HG03103 (cell line): ENCODE results near the gene CBR4.
A peak's percentile ranks its signal among the peaks of the same experiment; 100 is the strongest.

ENCODE experiments used
- ATAC-seq: cut with Tn5 transposase; IDR thresholded peaks from one replicate; pipeline ENCODE4 v1.9.1; 2021; ENCODE audit warnings: low read depth; ENCODE audit not compliant: unreplicated experiment

CBR4 gene

GRCh38 chr4:169010125-169011023, at the start of gene CBR4:
Gene CBR4 (minus strand): TSS chr4:169010255. CDS start chr4:169010089, 166 bp downstream.
- peak; percentile 97 for ATAC-seq

DNA sequence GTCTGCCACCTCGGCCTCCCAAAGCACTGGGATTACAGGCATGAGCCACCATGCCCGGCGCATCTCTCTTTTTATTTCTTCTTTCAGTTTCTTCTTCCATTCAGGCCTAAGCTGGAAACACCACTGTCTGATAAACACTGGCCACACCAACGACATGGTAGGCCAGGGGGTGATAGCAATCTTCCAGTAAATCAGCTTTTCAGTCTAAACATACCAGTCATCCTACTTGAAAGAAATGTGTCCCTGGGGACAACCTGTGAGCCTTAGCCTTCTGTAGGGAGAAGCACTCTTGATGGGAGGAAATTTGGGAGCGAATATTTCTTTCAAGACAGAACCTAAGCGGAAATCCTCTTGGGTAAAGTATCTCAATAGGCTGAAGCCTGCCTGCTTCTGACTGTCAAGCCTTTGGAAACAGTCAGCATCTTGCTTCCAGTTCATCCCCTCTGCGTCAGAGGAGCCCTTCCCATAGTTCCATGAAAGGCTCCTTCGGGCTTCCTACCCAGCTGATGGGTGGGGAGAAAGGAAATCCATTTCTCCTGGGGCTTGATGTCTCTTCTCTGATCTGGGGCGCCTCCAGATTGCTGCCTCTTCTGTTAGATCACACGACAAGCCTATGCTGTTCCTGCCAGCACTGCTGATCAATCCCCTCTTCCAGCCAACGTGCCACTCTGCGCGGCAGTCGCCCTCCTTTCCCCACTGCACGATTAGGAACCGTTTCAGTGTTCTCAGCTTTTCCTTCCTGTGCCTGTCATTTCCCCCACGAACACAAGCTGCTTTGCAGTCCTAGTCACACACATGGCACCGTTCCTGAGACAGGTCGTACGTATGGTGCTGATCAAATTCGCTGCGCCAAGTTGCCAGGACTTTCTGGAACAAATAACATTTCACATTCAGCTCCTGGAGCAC, 49.5 kb upstream of the CBR4 start:
- ATAC-seq: no peak

GRCh38 chr4:169058312-169058711, 48.3 kb upstream of the CBR4 start:
- no peak for ATAC-seq

GRCh38 chr4:169054879-169055278, 44.8 kb upstream of the CBR4 start:
- peak; percentile 64 for ATAC-seq

DNA sequence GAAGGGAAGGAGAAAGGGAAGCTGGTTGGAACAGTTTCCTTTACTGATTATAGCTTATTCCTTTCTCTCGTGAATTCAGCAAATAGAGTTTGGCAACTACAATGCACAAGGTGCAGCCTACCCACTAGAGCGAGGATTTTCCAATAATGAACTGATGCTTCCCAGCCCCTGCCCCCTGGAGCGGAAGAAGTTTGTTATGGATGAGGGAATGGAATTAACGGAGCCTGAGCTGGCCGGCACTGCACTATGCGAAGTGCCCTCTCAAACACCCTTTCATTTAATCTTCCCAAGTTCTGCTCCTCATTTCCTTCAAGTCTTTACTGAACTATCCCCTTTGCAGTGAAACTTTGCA, 42.5 kb upstream of the CBR4 start:
- ATAC-seq: no peak

DNA sequence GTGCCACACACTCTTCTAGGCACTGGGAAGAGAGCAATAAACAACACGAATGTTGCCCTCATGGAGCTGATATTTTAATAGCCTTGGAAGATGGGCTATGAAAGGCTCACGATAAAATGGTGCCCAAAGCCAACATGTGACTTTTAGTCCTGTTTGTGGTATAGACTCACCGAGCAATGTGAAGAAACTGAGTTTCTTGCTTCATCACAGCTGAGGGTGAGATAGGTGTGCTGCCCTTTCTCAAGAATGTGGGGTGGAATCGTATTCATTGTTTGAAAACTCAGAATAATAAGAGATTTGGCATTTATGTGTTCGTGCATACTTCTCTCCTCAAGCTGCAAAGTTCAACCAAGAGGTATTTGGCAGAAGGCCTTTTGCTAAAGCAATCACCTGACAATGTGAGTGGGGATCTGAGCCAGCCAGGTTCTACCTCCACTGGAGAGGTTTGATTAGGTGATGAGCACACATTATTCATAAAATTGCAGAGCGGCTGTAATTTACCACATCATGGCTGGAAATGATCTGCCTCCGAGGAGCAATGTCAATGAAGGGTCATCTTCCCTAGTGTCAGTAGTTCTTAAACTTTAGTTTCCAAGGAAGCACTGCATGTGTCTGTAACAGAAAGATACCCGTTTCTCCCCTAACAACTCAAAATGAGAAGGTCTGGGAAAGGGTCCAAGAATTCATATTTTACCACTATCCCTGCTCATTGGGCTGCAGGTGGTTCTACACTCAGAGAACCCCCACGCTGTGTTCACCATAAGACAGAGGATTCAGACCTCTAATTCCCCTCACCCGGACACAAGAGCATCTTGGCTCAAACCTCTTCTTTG, 41.9 kb upstream of the CBR4 start:
- no peak for ATAC-seq

- no peak for ATAC-seq
Observed at GRCh38 chr4:169050881-169051760, 41.1 kb upstream of the CBR4 start.

GRCh38 chr4:169050284-169050683, 40.2 kb upstream of the CBR4 start:
- no peak for ATAC-seq

DNA sequence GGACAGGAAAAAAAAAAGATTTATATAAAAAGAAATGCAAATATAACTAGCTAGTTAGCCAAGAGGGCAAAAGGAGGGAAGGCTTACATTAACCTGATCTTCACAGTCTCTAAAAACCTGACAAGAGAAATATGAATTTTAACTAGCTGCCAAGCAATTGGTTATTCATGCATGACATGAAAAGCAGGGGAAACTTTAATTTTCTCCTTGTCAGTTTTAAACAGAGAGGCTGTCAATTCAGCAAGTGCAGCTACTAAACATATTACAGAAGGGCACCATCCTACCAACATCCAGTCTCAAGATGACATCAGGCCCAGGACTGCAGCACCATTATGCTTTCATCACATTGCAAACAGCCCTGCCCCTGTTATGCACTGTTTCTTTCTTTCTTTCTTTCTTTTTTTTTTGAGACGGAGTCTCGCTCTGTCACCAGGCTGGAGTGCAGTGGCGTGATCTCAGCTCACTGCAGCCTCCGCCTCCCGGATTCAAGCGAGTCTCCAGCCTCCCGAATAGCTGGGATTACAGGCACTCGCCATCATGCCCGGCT, 38.9 kb upstream of the CBR4 start:
- ATAC-seq: no peak

DNA sequence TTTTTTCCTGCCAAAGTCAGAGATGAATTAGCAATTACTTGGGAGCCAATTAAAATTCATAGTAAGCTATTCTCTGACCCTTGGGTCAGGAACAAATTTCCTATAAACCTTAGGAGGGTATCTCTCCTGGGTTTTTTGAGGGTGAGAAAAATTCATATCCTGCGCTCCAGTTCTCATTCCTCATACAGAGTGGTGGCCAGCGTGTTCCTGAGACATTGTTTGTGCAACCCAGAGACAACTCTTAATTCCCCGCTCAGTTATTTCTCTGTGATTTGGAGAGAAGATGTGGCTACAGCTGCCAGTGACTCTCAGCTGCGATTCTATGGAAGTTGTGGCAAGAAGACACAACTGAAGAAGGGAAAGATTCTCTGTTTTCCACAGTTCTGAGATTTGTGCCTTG, 37.9 kb upstream of the CBR4 start:
- ATAC-seq: no peak

DNA sequence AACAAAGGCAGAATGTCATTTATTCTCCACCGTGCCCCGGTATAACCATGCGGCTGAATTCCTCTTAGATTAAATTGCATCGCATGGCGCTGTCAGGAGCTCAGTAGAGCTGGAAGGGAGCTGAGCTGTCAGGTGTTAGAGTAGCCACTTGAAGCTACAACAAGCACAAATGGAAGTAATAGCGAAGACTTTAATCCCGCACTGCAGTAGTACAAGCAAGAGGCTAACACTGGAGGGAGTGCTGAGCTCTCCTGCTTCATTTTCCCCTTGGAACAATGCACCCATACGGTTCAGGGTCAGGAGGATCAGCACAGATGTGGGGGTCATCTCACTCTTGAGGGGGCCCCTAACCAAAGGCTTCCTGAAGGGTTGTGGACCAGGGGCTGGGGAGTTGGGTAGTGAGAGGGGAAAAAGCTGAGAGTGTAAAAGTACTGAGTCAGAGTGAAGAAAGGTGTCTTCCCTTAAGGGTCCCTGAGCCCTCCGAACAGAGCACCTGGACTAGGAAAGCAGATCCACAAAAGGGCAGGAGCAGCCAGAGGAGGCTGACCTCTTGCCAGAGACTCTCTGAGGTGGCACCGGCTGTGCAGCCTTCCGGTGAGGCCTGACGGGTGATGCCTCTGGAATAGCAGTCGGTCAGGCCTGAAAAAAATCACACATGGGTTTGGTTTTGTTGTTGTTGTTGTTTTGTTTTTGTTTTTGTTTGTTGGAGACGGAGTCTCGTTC, 36.0 kb upstream of the CBR4 start:
- ATAC-seq: no peak

- no peak for ATAC-seq
Observed at GRCh38 chr4:169044714-169045447, 34.8 kb upstream of the CBR4 start.

- no peak for ATAC-seq
Observed at GRCh38 chr4:169042608-169043007, 32.6 kb upstream of the CBR4 start.

- ATAC-seq: no peak
Observed at GRCh38 chr4:169040559-169041261, 30.7 kb upstream of the CBR4 start.

- ATAC-seq: no peak
Observed at GRCh38 chr4:169039251-169039954, 29.3 kb upstream of the CBR4 start.

GRCh38 chr4:169037506-169037905, 27.5 kb upstream of the CBR4 start:
- no peak for ATAC-seq
